K562 (cell line): ENCODE measurements around the gene TMEM120B. TPM values are rescaled to one million over a fixed set of nuclear protein-coding genes. Genes with fewer than 3 reads are reported as not detected.
A peak's percentile ranks its signal among the peaks of the same experiment; 100 is the strongest.

Experiments
- BRD9 ChIP-seq: fragments of 450-650 bp; IDR thresholded peaks from 2 replicates; pipeline ENCODE4 v1.6.1; 2018; ENCODE audit warnings: low read depth; ENCODE audit not compliant: partially characterized antibody
- CBX8 ChIP-seq: fragments of 200-600 bp; sonication (generic); IDR thresholded peaks from 2 replicates; pipeline ENCODE4 v1.6.1; 2012; ENCODE audit warnings: borderline replicate concordance, mixed run types, low read depth, mild to moderate bottlenecking, moderate library complexity, mixed read lengths, low read length, control low read depth, inconsistent platforms; ENCODE audit not compliant: poor library complexity, severe bottlenecking; ENCODE audit errors: extremely low read depth
- CEBPB ChIP-seq: fragments of 450-650 bp; IDR thresholded peaks from 2 replicates; pipeline ENCODE4 v1.6.1; 2016; ENCODE audit warnings: missing genetic modification characterization, missing compliant biosample characterization
- CHD4 ChIP-seq: fragments of 200-600 bp; sonication (generic); IDR thresholded peaks from 3 replicates; pipeline ENCODE4 v1.6.1; 2012; ENCODE audit warnings: low read depth, mild to moderate bottlenecking, mixed read lengths, low read length, inconsistent platforms; ENCODE audit not compliant: insufficient read depth, insufficient replicate concordance, poor library complexity, severe bottlenecking
- CREB1 ChIP-seq, 2 experiments: sonication (generic) in 1 of 2; formaldehyde crosslinking in 1 of 2; IDR thresholded peaks; 2 replicates each; pipeline versions ENCODE4 v1.6.1 to v1.8.0; 2012 to 2022; ENCODE audit warnings: inconsistent platforms in 1 of 2, mild to moderate bottlenecking in 1 of 2, missing genetic modification reagents in 1 of 2, moderate library complexity in 1 of 2
- CXXC5 ChIP-seq: fragments of 250-450 bp; sonication (Bioruptor Pico); IDR thresholded peaks from 2 replicates; pipeline ENCODE4 v1.8.0; 2022; ENCODE audit warnings: inconsistent platforms, mild to moderate bottlenecking, moderate library complexity
- ETV5 ChIP-seq: sonication (generic); formaldehyde crosslinking; IDR thresholded peaks from 2 replicates; pipeline ENCODE4 v1.4.0; 2020; ENCODE audit warnings: low read depth, mild to moderate bottlenecking, missing genetic modification reagents
- FOXK2 ChIP-seq, 2 experiments: fragments of 450-650 bp; IDR thresholded peaks in 1 of 2; conservative IDR thresholded peaks in 1 of 2; 2 replicates each; pipeline ENCODE4 v1.6.1; 2016; ENCODE audit warnings: low read depth in 2 of 2, mild to moderate bottlenecking in 1 of 2
- HDGF ChIP-seq: fragments of 450-650 bp; IDR thresholded peaks from 2 replicates; pipeline ENCODE4 v1.6.1; 2016
- HNRNPH1 ChIP-seq: fragments of 200-400 bp; formaldehyde crosslinking; optimal IDR thresholded peaks from 2 replicates; pipeline ENCODE3; 2017; ENCODE audit warnings: low read depth, mild to moderate bottlenecking, low read length, moderate library complexity
- MXI1 ChIP-seq: IDR thresholded peaks from 2 replicates; pipeline ENCODE4 v1.6.1; 2011; ENCODE audit warnings: low read depth, mild to moderate bottlenecking, improper control_type of control experiment, low read length
- NONO ChIP-seq, 2 experiments: fragments of 200-400 bp in 1 of 2; fragments of 450-650 bp in 1 of 2; formaldehyde crosslinking in 1 of 2; IDR thresholded peaks; 2 replicates each; pipeline ENCODE4 v1.6.1; 2017; ENCODE audit warnings: low read depth in 2 of 2, mild to moderate bottlenecking in 2 of 2, moderate library complexity in 2 of 2, low read length in 1 of 2
- POLR2AphosphoS2 ChIP-seq: IDR thresholded peaks from 2 replicates; pipeline ENCODE4 v1.6.1; 2012; ENCODE audit warnings: low read length, improper control_type of control experiment
- POLR3A ChIP-seq: IDR thresholded peaks from 2 replicates; pipeline ENCODE4 v1.6.1; 2011; ENCODE audit warnings: borderline replicate concordance, mild to moderate bottlenecking, moderate library complexity; ENCODE audit not compliant: insufficient read length, insufficient read depth; ENCODE audit errors: extremely low read depth
- RBM34 ChIP-seq: fragments of 200-400 bp; formaldehyde crosslinking; IDR thresholded peaks from 2 replicates; pipeline ENCODE4 v1.6.1; 2018; ENCODE audit warnings: low read length, borderline replicate concordance; ENCODE audit not compliant: insufficient read depth
- RCOR1 ChIP-seq, 2 experiments: IDR thresholded peaks; 2 replicates each; pipeline ENCODE4 v1.6.1; 2012; ENCODE audit warnings: low read depth in 2 of 2, low read length in 2 of 2, borderline replicate concordance in 1 of 2, improper control_type of control experiment in 1 of 2
- SP1 ChIP-seq: sonication (generic); formaldehyde crosslinking; IDR thresholded peaks from 2 replicates; pipeline ENCODE4 v1.8.1; 2022; ENCODE audit warnings: mild to moderate bottlenecking, missing genetic modification reagents
- TBP ChIP-seq: optimal IDR thresholded peaks from 2 replicates; pipeline ENCODE3; 2011; ENCODE audit warnings: low read depth, low read length, improper control_type of control experiment
- TCF3 ChIP-seq: sonication (generic); formaldehyde crosslinking; IDR thresholded peaks from 2 replicates; pipeline ENCODE4 v1.4.0; 2020; ENCODE audit warnings: mild to moderate bottlenecking, missing genetic modification reagents
- ZFP1 ChIP-seq: fragments of 450-650 bp; formaldehyde crosslinking; IDR thresholded peaks from 2 replicates; pipeline ENCODE4 v1.4.0; 2020; ENCODE audit warnings: mild to moderate bottlenecking, mixed read lengths
- ZNF165 ChIP-seq: fragments of 250-450 bp; sonication (Bioruptor Pico); IDR thresholded peaks from 2 replicates; pipeline ENCODE4 v1.4.0; 2020; ENCODE audit warnings: borderline replicate concordance
- ZNF384 ChIP-seq: IDR thresholded peaks from 2 replicates; pipeline ENCODE4 v1.6.1; 2012; ENCODE audit warnings: low read depth, low read length, improper control_type of control experiment
- ZNF79 ChIP-seq: fragments of 250-450 bp; sonication (Bioruptor Pico); IDR thresholded peaks from 2 replicates; pipeline ENCODE4 v1.4.0; 2020; ENCODE audit warnings: low read depth, mild to moderate bottlenecking, moderate library complexity
- ZSCAN32 ChIP-seq: fragments of 450-650 bp; formaldehyde crosslinking; IDR thresholded peaks from 2 replicates; pipeline ENCODE4 v1.4.0; 2020; ENCODE audit warnings: mild to moderate bottlenecking, moderate library complexity
- polyA plus RNA-seq, 8 experiments: library from polyadenylated mRNA; depleted of rRNA in 4 of 8; stranded (reverse) in 5 of 8; unstranded in 3 of 8; fragments of >200 nt; fragmentation: Nextera tagmentation in 2 of 8; fragmentation: Illumina TruSeq in 1 of 8; extraction: Ambion mirVana in 2 of 8; extraction: Trizol in 1 of 8; gene quantifications; 2 replicates each; pipeline versions ENCODE4 v1.2.1 to v1.2.3, GENCODE V29; 2011 to 2014; ENCODE audit warnings: inconsistent platforms in 1 of 8, missing spikeins in 1 of 8
- total RNA-seq, 7 experiments: library from RNA; depleted of rRNA in 6 of 7; stranded (reverse); fragments of >200 nt in 6 of 7; fragmentation: Illumina TruSeq in 2 of 7; extraction: Trizol in 2 of 7; gene quantifications; 2 replicates each; pipeline versions ENCODE4 v1.2.1 to v1.2.3, GENCODE V29; 2011 to 2021; ENCODE audit warnings: low replicate concordance in 1 of 7
- TF ChIP-seq, protein P1 (sequence below), 2 experiments: fragments of 450-650 bp; conservative IDR thresholded peaks; 2 replicates each; pipeline ENCODE4 v1.6.1; 2017; ENCODE audit warnings: mild to moderate bottlenecking in 2 of 2, moderate library complexity in 2 of 2

TMEM120B gene
- total and polyA plus RNA-seq, 9 of the 15 experiments (the other 6 are each of a cell fraction or from before 2014, with no cell fraction given): 1.7 to 18.6 (median 7.4) TPM

DNA sequence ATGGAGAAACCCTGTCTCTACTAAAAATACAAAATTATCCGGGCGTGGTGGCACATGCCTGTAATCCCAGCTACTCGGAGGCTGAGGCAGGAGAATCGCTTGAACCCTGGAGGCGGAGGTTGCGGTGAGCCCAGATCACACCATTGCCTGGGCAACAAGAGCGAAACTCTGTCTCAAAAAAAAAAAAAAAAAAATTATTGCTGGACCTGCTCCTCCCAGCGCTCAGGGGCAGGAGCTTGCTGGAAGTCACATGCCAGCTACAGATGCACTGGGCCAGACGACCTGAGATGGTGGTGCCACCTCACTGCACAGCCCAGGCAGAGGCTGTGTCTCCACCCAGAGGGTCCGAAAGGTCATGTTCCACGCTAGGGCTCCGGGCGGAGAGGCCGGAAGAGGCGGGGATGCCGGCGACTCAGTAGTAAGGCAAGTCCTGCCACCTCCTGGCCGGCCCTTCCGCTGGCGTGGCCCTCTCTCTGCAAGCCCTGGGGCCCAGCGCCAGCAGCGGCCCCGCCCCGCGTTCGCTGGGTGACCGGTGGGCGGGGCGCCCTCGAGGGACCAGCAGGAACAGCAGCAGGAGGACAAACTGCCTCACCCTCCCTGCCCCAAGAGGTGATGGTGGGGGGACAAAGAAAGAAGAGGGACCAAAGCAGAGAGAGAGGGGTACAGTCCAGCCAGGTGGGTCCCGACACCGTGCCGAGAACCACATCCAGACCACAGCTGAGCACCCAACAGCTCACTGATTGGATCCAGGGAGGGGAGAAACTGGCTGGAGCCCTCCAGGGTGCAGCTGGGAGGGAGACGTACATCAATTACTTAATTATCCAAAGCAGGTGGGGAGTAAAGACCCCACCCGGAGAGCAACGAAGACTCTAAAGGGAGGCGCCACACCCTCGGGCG is 84.6 kb downstream of the TMEM120B start (continued):
- no peak for TF ChIP-seq CBX8
- no peak for TF ChIP-seq BRD9
- no peak for TF ChIP-seq ZNF165
- peak; percentile 68; the same call in 1 of the 2 replicates for TF ChIP-seq ZNF384
- peak in 1 of 2 experiments; percentile 46; a peak in 1 of 4 replicates for TF ChIP-seq FOXK2 (conservative IDR thresholded peaks at IDR 0.05 in 1 of 2, IDR thresholded peaks at IDR 0.05 in 1 of 2; ENCODE audit: low read depth in 2 of 2)
- no peak for TF ChIP-seq RBM34
- TF ChIP-seq ETV5 (CRISPR knock-in tag): peak; percentile 86; the same call in 1 of the 2 replicates
- TF ChIP-seq HDGF: no peak
- no peak for TF ChIP-seq POLR3A
- TF ChIP-seq ZSCAN32: no peak
- TF ChIP-seq TBP: peak; percentile 75
- no peak for TF ChIP-seq ZFP1 (CRISPR knock-in tag)
- TF ChIP-seq MXI1: peak; percentile 64; the same call in 1 of the 2 replicates
- peak; percentile 88 for TF ChIP-seq POLR2AphosphoS2
- TF ChIP-seq, protein P1, sequence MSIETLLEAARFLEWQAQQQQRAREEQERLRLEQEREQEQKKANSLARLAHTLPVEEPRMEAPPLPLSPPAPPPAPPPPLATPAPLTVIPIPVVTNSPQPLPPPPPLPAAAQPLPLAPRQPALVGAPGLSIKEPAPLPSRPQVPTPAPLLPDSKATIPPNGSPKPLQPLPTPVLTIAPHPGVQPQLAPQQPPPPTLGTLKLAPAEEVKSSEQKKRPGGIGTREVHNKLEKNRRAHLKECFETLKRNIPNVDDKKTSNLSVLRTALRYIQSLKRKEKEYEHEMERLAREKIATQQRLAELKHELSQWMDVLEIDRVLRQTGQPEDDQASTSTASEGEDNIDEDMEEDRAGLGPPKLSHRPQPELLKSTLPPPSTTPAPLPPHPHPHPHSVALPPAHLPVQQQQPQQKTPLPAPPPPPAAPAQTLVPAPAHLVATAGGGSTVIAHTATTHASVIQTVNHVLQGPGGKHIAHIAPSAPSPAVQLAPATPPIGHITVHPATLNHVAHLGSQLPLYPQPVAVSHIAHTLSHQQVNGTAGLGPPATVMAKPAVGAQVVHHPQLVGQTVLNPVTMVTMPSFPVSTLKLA (conservative IDR thresholded peaks at IDR 0.05): peak; percentile 82 to 88
- no peak for TF ChIP-seq CEBPB (tag)
- TF ChIP-seq SP1 (CRISPR knock-in tag): peak; percentile 89
- peak; percentile 29 for TF ChIP-seq TCF3 (CRISPR knock-in tag)
- peak in 1 of 2 experiments; percentile 51; a peak in 1 of 4 replicates for TF ChIP-seq RCOR1 (IDR thresholded peaks at IDR 0.05; ENCODE audit: borderline replicate concordance in 1 of 2, low read depth in 2 of 2, low read length in 2 of 2)
- TF ChIP-seq CXXC5 (CRISPR knock-in tag): peak; percentile 82
- TF ChIP-seq CREB1 (IDR thresholded peaks at IDR 0.05): peak; percentile 28; the same call in 1 of the 2 replicates
- peak; percentile 76 for TF ChIP-seq CREB1 (CRISPR knock-in tag; IDR thresholded peaks at IDR 0.05)
- no peak for TF ChIP-seq CHD4
- no peak for TF ChIP-seq ZNF79 (CRISPR knock-in tag)
- TF ChIP-seq NONO (IDR thresholded peaks at IDR 0.05; ENCODE audit: low read depth in 2 of 2, low read length in 1 of 2): no peak; a peak in 1 of 4 replicates
- TF ChIP-seq HNRNPH1: no peak
